HG03108 (cell line): Measurements from ENCODE around the gene PIAS2.
"Not testable (repeated sequence)": the region's sequence is repeated elsewhere in the genome, so short reads cannot be mapped to it uniquely, and the experiment has no call there.

Source experiments
- ATAC-seq: cut with Tn5 transposase; IDR thresholded peaks from one replicate; pipeline ENCODE4 v1.9.1; 2021; ENCODE audit warnings: moderate library complexity; ENCODE audit not compliant: unreplicated experiment

The PIAS2 gene

DNA sequence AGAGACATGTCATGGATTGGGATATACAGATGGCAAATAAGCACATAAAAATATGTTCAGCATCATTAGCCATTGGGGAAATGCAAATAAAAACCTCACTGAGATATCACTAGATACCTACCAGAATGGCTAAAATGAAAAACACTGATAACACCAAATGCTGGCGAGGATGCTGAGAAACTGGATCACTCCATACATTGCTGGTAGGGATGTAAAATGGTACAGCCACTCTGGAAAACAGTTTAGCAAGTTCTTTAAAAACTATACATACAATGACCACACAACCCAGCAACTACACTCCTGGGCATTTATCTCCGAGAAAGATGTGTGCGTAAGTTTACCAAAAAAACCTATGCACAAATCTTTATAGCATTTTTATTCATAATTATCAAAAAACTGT, 13.9 kb downstream of the PIAS2 start:
- ATAC-seq: no peak

DNA sequence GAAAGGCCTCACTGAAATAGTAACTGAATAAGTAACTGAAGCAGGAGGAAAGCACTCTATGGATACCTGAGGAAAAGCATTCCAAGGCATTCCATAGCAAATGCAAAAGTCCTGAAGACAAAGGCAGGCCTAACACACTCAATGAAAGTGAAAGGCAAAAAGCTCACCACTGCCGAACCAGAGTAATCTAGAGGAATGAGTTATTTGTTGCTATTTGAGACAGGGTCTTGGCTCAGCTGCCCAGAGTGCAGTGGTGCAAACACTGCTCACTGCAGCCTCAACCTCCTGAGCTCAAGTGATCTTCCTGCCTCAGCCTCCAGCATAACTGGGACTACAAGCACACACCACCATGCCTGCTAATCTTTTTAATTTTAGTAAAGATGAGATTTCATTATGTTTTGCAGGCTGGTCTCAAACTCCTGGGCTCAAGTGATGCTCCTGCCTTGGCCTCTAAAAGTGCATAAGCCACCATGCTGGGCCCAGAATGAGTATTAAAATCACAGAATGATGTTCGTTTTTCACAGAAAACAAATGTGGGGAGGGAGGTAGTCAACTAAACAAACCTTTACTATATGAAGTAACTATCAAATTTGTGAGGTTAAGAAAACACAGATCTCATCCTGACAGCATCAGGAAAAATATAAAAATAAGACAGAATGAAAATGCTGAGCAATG, 17.9 kb downstream of the PIAS2 start:
- peak; percentile 75 for ATAC-seq

DNA sequence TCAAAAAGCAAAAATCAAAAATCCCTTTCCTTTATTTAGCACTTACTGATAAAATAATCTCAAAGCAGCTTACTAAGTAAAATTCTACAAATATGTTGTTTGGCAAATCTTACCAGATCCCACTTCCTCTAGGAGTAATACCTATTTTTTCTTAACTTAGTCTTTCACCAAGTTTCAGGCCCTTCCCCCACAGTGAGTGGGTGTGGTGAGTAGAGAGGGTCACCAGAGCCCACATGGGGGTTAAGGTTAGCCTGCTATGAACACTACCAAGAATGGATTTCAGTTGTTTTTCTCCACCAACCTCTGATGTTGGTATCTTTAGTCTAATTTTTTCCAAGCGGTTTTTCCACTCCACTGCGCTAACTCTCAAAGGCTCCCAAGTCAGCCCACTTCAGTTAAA, 23.2 kb downstream of the PIAS2 start:
- ATAC-seq: no peak

DNA sequence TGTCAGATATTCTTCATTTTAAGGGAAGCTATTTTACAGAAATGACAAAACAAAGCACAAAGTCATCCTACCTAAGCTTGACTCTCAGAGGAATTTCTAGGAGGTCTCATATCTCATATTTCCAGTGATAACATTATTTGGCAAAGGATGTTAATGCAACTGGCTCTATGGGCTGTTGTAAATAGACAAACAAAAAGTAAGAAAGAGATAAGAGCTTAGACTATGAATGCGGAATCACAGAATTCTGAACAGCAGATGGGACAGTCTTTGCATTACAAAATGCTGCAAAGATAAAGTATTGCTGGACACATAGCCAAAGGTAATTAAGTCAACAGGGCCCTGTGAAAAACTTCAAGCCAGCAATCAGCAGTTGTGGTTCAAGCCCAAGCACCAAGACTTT, 23.9 kb downstream of the PIAS2 start:
- no peak for ATAC-seq

DNA sequence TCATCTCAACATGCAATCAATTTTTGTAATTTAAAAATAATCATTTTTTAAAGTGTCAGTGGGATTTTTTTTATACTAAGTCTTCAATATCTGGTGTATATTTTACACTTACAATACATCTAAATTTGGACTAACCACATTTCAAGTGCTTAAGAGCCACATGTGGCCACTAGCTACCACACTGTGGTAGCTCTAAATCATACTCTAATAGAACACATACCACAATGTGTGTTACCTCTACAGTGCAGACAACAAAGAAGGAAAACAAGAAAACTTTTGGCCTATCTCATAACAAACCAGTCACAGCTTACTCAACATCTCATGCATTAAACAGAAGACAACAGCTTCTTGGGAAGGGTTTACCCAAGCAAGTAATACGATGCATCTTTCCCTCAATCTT, 24.5 kb downstream of the PIAS2 start:
- peak; percentile 53 for ATAC-seq

DNA sequence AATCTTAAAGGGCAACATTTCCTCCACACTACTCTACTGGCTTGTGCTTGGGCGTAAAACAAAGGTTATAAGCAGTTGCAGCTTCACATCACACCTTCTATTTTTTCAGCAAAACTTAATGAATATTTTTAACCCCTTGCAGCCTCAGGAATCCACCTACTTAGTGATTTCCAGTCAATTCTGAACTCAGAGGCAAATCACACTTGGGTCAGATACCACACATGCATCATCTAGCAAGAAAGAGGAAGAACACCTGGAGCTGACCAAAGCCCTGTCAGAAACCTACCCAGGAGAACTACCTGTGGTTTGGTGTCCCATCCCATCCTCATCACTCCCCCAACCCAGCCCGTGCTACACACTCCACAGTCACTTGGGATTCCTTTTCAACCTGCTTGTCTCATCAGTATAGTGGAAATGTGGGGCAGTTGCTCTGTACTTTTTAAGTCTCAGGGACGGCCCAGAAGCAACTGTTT, 25.5 kb downstream of the PIAS2 start:
- peak; percentile 71 for ATAC-seq

DNA sequence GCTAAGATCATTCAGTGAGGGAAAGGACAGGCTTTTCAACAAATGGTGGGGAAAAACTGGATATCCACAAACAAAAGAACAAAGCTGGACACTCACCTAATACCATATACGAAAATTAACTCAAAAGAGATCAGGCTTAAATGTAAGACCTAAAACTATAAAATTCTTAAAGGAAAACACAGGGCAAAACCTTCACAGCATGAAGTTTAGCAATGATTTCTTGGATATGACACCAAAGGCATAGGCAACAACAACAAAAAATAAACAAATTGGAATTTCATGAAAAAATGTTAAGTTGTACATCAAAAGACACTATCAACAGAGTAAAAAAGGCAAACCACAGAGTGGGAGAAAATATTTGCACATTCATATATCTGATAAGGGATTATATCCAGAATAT, 28.3 kb downstream of the PIAS2 start:
- ATAC-seq: no peak

DNA sequence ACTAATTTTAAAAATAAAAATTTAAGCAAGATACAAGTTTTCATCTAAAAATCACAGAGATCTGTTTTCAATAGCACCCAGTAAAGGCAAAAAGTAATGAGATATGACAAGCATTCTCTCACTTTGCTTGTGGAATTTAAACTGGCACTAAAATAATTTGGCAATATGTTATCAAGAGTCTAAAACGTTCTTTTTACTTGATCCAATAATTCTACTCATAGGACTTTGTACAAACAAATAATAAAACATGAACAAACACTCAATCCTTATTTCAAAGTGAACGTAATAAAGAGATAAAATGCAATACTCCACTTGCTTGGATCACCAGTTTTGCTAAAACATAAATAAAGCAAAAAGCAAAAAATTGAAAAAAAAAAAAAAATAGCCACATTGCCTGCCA, 30.4 kb downstream of the PIAS2 start:
- ATAC-seq: no peak

DNA sequence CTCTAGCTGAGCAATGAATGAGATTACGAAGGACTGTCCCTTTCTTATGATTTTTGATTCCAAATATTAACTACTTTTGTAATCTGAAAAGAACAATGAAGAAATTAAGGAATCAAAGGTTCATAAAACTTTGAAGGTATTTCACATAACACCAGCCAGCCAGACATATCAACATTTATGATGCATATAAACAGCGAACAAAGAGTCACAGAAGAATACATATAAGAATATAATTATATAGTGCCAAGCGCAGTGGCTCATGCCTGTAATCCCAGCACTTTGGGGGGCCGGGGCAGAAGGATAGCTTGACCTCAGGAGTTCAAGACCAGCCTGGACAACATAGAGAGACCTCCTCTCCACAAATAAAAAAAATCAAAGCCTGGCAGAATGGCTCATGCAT, 34.1 kb downstream of the PIAS2 start:
- ATAC-seq: no peak

DNA sequence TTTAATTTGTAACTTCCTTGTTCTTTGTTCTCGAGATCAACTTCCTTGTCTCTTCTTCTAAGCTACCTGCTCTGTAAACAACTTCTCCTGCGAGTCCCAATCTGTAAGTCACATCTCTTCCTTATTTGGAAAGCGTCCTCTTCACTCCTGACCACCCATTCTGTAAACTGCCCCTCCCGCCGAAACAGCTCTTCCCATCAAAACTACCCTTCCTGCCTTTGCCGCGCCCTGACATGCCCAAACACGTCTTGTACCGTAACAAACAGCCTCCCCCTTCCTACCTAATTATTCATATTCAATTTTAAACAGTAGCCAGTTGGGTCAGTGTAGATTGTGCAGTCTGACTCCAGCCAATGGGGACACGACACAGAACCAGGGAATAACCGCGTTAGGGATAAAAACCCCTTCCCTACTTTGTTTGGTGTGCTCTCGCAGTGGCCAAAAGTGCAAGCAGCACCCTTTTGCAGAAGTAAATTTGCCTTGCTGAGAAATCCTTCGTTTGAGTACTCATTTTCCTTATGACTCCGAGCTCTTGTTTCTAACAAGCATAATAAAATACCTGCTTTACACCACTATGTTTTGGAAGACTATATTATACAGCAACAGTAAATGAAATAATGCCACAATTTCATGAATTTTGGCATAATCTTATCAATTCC, 39.8 kb downstream of the PIAS2 start:
- no peak for ATAC-seq

DNA sequence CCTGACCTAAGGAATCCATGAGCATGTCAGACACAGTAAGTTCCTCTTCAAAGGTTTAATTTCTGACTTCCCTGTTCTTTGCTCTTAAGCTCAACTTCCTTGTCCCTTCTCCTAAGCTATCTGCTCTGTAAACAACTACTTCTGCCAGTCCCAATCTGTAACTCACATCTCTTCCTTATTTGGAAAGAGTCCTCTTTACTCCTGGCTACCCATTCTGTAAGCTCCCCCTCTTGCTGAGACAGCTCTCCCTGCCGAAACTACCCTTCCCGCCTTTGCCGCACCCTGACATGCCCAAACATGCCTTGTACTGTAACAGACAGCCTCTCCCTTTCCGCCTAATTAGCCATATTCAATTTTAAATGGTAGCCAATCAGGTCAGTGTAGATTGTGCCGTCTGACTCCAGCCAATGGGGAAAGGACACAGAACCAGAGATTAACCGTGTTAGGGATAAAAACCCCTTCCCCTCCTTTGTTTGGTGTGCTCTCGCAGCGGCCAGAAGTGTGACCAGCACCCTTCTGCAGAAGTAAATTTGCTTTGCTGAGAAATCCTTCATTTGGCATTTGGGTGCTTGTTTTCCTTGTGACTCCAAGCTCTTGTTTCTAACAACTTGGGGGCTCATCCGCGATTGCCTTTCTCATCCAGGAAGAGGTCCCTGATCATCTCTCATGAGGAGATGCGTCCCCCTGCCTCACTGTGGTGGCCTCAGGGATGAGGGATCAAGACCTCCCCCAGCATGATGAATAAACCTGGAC, 49.0 kb downstream of the PIAS2 start:
- ATAC-seq: no peak

DNA sequence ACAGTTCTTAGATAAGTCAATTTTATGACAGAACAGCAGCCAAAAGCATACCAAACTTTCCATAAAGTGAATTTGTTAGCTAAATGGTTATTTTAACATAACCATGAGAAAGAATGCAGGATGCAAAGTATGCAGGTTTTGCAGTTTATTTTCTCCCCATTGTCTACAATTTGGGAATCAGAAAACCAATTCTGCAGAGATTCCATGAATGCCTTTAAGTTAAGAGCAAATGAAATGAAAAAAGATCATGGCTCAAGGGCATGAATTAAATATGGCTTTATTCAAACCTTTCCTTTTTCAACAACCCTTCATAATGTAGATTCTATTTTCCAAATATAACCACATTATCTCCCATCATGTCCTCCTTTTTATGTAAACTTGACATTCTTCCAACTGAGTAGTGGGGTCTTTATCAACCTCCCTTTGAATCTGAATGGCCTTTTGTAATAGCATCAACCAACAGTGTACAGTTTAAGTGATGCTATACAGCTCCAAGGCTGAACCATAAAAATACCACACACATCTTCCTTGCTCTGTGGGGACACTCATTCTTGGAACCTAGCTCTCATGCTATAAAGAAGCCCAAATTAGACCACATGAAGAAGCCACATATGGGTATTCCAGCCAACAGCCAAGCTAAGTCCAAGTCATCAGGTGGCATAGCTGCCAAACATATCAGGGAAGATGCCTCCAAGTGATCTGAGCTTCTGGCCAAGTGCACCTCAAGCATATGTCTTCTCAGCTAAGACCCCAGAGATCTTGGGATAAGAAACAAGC, 49.8 kb downstream of the PIAS2 start:
- no peak for ATAC-seq

DNA sequence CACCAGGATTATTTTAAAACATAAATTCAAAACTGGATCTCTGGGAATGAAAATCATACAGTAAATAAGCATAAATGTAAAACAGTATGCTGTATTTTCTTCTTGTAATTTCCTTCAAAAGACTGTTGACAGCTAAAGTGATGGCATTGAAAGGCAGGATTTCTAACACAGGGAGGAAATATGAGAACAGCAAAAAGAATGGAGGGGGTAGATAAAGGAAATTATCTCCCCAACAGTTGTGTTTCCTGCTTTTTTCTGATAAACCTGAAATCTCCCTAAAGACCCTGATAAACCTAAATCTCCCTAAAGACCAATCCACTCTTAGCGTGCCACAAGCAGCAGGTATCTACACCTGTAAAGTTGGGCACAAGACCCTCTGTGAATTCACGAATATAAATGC, 50.8 kb downstream of the PIAS2 start:
- no peak for ATAC-seq

DNA sequence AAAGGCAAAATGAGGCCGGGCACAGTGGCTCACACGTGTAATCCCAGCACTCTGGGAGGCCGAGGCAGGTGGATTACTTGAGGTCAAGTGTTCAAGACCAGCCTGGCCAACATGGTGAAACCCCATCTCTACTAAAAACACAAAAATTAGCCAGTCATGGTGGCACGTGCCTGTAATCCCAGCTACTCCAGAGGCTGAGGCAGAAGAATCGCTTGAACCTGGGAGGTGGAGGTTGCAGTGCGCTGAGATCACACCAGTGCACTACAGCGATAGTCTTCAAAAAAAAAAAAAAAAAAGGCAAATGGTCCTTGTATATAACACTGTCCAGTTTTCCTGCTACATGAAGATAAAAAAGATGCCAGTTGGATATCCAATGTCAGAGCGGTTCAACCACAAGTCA, 52.1 kb downstream of the PIAS2 start:
- ATAC-seq: not testable (repeated sequence)

DNA sequence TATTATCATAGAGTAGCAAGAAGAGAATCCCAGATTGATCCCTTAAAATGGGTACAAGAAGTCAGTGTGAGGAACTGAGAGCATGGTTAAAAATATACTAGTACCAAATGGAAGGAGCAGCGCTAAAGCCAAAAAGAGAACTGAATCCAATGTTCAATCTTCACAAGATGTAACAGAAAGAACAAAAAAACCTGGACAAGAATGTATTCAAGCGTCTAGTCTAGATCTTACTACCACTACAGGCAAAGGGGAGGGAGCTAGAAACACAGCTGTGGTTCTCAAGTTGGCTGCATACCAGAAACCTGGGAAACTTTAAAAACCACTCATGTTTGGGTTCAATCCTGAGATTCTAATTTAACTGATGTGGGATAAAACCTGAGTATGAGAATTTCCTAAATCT, 57.5 kb downstream of the PIAS2 start:
- ATAC-seq: no peak

DNA sequence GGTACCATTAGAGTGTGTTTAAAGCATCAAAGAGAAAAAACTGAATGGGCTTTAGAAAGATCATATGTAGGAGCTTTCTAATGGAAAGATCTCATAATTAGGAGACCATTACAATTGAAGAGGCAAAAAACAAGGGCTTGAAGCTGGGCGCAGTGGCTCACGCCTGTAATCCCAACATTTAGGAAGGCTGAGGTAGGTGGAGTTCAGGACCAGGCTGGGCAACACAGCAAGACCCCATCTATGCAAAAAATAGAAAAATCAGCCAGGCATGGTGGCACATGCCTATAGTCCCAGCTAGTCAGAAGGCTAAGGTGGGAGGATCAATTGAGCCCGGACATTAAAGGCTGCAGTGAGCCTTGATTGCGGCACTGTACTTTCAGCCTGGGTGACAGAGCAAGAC, 59.0 kb downstream of the PIAS2 start:
- ATAC-seq: no peak

DNA sequence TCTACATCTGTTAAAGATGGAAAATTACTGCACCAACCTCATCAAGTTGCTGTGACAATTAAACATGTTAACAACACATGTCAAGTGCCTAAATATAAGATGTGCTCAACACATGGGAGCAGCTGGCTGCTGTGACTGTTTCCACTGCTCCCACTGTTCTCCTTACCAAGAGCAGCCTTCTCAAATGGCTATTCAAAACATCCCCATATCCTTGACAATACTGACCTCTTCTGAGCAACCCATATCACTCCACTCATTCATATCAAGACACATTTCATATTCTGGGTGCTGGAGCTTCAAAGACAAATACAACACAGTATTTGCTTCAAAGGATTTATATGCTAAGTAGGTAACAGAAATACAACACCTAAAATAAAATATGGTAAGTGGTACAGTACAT, 60.3 kb downstream of the PIAS2 start:
- ATAC-seq: no peak

DNA sequence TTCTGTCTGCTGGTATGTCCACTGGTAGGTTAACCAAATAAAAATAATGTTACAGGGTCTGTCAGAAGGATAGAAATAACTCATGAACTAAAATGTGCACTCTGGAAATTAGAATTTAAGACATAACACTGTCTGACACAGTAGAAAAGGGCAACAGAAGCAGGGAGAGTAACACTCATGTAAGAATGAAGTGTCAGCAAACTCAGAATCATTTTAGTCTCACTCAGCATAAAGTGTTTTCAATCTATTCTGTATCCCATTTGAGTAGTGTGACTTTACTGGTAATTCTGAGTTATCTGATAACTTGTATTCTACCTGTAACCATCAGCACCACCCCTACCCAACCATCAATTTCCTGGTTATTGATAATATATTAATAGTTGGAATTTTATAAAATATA, 68.3 kb downstream of the PIAS2 start:
- no peak for ATAC-seq

DNA sequence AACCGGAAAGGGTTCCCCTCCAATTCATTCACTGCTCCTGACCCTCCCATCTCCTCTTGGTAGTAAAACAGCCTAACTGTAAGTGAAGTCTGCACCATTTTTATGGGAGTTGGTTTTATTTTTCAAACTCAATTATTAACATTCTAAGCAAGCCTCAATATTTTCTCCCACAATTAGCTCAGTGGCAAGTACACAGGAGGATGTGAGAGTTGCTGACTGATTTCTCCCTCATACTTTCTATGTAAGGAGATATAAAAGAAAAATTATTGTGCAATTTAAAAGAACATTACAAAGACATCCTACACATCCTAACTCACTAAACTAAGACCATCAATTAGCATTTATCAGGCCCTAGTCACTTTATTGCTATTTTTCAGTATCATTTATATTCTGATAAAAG, 73.9 kb downstream of the PIAS2 start:
- no peak for ATAC-seq

DNA sequence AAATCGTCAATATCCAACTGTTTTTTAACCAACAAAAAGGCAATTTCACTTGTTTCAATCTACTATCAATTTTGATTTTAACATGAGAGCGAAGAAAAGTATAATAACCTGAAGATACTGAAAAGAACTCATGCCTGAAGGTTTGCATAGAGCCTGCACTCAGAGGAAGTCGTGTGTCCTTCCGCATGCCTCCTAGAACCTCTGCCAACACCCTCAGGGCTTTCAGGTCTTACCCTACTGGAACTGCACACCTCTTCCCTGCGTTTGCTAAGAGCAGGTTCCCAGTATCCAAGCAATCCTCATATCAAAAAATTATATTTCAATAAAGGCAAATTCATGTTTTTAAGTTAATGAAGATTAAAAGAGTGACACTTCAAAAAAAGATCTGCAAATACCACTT, 74.7 kb downstream of the PIAS2 start:
- ATAC-seq: no peak

DNA sequence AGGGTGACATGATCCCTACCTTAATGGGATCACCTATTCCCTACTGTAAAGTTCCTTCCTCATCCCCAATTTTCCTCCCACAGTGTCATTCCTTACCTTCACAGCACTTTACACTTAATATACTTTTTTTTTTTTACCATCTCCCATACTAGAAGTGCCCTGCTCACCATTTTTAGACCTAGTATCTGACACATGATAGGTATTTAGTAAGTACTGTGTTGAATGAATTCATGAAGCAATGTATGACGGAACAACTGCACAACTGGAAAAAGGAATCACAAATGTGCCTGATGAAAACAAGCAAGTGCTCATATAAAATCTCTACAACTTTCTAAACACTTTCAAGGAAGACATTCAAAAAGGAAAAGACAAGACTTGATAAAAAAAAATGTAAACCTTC, 83.4 kb downstream of the PIAS2 start:
- ATAC-seq: no peak
